HG03469 (cell line): Measurements from ENCODE around the gene TCEANC.
"Not testable (repeated sequence)": the region's sequence is repeated elsewhere in the genome, so short reads cannot be mapped to it uniquely, and the experiment has no call there.

Experiments
- ATAC-seq: cut with Tn5 transposase; IDR thresholded peaks from one replicate; pipeline ENCODE4 v1.9.1; 2021; ENCODE audit warnings: mild to moderate bottlenecking, moderate library complexity, moderate number of reproducible peaks; ENCODE audit not compliant: unreplicated experiment

Gene TCEANC

DNA sequence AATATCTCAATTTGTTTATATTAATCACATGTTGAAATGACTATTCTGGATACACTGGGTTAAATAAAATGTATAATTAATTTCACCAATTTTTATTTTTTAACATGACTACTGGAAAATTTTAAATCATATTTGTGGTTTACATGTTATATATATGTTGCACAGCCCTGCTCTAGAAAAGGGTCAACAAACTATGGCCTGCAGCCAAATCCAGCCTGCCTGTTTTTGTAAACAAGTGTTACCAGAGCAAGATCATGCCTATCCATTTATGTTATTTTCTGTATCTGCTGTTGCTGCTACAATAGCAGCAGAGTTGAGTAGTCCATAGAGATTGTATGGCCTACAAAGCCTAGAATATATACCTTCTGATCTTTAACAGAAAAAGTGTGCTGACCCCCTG lies 1.2 kb downstream of the TCEANC start:
- no peak for ATAC-seq

DNA sequence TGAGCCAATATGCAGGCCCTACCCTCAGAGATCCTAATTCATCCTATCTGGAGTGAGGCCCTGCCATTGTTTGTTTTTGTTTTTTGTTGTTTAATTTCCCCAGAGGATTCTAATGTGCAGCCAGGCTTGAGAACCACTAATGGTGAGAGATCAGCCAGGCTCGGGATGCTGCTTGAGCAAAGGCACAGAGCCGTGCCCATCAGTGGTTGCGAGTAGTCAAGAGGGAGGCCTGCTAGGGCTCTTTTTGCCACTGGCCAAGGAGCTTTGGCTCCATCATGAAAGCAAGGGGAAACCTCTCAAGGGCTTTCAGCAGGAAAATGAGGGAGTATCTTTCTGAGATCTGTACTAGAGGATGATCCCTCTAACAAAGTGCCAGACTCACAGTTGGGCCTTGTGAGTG lies 2.7 kb downstream of the TCEANC start:
- ATAC-seq, result no peak

DNA sequence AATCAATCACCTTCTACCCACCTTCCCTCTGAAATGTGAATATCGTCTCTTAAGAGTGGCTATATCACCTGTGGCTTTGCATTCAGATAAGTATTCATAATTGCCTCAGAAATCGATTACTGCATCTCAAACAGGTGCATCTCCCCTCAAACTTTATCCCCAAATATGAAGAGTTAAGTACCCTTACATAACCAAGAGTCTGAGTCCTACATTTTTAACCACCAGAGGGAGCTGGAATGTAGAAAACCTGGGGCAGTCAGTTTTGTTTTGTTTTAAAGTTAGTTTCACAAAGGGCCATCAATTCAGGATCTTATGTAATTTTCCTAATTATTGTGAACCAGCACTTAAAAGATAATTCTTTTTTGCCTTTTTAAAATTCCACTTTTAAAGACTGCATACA lies 5.7 kb downstream of the TCEANC start:
- no peak for ATAC-seq

DNA sequence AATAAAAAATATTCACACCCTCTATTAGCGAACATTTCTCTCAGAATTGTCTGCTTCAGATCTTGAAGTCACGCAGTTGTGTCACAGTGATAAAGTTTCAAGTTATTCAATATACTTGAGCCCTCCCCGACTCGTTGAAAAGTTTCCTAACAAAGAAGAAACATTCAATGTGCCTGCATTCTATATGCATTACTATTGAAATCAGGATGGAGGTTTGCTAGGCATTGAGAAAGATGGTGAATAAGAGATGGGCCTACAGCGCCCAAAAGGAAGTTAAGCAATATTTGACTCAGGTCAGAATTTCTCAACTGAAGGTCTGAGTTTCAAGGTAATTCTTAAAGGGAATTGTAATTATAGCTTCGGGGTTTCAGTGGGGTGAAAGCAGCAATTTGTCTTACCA lies 6.1 kb downstream of the TCEANC start:
- no peak for ATAC-seq

DNA sequence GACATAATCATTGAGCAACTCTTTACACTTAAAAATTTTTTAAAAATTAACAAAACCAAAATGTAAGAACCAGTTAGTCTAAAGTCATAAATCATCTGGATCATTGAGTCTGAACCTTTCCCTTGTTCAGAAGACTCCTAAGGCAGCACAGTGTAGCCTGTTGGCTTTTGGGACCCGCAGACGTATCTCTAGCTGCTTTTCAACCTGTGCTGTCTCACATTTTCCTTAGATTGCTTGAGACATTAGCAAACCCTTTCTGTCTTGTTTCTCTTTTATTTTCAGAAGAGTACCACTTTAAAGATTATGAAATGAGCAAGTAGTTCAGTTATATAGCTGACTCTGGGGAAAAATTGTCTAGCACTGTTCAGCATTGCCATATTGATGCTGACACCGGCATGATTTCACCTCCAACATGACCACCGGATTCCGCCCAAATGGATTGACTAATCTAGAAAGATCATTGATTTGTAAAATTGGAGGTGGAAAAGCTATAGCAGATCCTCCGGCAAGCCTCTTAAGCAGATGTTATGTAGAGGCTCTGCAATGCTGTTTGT lies 8.9 kb downstream of the TCEANC start:
- ATAC-seq, result no peak

DNA sequence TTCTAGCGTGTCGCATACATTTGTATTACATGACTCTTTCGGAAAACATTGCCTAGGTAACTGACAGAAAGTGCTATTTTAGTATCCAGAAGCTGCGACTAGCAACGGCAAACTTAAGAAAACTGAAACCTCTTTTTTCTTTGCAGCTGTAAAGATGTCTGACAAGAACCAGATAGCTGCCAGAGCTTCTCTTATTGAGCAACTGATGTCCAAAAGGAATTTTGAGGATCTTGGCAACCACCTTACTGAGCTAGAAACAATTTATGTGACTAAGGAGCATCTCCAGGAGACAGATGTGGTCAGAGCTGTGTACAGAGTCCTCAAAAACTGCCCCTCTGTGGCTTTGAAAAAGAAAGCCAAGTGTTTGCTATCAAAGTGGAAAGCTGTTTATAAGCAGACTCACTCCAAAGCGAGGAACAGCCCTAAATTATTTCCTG lies 9.4 kb downstream of the TCEANC start:
- no peak for ATAC-seq

- no peak for ATAC-seq
Measured at GRCh38 chrX:13664020-13664419, 11.1 kb downstream of the TCEANC start.

DNA sequence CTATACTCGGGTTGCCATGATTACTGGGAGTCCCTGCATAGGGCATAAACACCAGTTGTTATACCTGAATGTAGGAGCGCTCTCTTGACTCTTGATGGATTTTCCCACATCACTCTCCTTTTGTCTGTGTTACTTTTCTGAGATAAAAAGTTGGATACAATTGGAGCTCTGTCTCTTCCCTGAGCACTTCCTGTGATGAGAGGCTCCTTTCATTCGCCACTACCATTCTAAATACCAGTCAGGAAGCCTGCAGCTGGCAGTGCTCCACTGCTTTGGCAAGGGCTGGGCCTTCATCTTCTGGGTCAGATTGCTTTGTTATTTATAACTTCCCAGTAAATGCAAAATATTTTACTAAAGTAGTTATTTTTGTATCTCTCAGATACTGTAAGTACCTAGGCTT lies 13.9 kb downstream of the TCEANC start:
- ATAC-seq, result no peak

DNA sequence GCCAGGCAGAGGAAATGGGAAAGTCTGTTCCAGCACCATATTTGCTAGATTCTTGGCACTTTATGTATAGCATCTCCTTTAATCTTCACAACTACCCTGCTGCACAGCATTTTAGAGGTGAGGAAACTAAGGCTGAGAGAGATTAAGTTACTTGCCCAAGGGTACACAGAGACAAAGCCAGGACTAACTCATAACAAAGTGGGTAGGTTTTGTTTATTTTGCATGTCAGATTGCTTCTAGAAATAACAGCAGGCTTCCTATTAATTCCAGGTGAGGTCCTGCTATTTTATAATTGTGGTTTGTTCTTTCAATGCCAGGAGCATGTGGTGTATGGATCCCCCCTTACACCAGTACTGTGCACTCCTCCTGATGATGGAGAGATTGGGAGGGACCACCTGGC lies 15.0 kb downstream of the TCEANC start:
- no peak for ATAC-seq

DNA sequence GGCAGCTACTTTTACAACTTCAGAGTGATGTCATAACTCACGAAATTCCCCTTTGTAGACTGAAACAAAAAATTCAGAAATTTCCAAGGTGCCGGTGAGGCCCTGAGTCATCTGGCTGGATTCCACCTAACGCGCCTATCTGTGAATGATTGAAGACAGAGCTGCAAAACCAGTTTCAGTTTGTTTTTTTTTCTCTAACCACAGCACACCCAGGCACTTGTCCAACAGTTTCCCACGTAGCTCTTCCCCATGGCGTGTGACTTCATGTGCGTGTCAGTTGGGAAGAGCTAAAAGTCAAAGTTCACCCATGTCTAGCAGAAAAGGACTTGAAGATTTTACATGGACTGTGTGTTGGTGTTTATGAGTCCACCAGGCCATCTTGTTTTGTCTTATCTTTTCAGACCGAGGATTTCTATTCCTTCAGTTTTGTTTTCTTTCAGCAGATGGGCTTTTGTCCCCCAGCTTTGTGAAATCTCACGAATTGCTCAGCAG lies 16.4 kb downstream of the TCEANC start:
- peak; percentile 46 for ATAC-seq

- not testable (repeated sequence) for ATAC-seq
Measured at GRCh38 chrX:13669755-13670154, 16.8 kb downstream of the TCEANC start.

GRCh38 chrX:13670197-13670596 lies 17.3 kb downstream of the TCEANC start:
- ATAC-seq, result no peak

- no peak for ATAC-seq
Measured at GRCh38 chrX:13673016-13673415, 20.1 kb downstream of the TCEANC start.

- no peak for ATAC-seq
Measured at GRCh38 chrX:13676885-13677284, 23.9 kb downstream of the TCEANC start.

GRCh38 chrX:13679700-13680099 lies 26.8 kb downstream of the TCEANC start:
- not testable (repeated sequence) for ATAC-seq

DNA sequence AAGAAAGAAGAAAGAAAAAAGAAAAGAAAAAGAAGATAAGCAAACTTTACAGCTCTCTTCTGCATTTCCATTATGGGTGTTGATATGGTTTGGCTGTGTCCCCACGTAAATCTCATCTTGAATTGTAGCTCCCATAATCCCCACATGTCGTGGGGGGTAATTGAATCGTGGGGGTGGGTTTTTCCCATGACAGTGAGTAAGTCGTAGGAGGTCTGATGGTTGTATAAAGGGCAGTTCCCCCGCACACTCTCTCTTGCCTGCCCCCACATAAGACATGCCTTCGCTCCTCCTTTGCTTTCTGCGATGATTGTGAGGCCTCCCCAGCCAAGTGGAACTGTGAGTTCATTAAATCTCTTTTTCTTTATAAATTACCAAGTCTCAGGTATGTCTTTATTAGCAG lies 28.7 kb downstream of the TCEANC start:
- ATAC-seq, result no peak

DNA sequence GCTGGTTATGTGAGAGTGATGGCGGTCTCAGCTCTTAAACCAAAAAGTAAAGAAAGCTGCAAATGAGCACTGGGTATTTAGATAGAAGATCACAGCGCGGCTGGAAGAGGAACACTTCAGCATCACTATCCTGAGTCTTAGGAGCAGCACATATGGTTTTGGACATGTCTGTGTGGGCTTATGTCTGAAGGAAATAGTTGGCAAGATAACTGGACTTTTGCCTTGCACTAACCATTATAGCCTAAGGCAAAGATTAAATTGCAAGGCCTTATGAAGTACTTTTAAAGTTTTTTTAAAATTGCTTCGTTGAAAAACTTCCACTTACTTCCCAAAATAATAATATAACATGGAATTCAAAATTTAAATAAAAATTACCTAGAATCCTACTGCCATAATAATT lies 31.4 kb downstream of the TCEANC start:
- no peak for ATAC-seq

- no peak for ATAC-seq
Measured at GRCh38 chrX:13685126-13685763, 32.3 kb downstream of the TCEANC start.

DNA sequence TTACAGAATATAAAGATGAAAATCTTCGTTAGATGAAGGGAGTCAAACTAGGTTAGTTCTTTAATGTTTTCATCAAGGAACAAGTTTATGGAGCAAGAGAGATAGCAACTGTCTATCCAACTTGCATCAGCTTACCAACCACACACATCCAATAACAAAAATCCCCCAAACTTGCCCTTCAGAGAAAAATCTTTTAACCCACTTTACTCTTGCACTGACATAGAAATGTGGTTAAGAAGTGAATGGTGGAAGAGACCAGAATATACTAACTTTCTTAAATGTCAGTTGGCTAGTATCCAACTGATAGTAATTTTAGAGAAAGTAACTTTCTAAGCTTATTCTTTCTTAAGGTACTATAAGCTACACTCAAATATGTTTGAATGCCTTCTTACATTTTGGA lies 34.3 kb downstream of the TCEANC start:
- no peak for ATAC-seq

GRCh38 chrX:13688384-13688957 lies 35.5 kb downstream of the TCEANC start:
- no peak for ATAC-seq

DNA sequence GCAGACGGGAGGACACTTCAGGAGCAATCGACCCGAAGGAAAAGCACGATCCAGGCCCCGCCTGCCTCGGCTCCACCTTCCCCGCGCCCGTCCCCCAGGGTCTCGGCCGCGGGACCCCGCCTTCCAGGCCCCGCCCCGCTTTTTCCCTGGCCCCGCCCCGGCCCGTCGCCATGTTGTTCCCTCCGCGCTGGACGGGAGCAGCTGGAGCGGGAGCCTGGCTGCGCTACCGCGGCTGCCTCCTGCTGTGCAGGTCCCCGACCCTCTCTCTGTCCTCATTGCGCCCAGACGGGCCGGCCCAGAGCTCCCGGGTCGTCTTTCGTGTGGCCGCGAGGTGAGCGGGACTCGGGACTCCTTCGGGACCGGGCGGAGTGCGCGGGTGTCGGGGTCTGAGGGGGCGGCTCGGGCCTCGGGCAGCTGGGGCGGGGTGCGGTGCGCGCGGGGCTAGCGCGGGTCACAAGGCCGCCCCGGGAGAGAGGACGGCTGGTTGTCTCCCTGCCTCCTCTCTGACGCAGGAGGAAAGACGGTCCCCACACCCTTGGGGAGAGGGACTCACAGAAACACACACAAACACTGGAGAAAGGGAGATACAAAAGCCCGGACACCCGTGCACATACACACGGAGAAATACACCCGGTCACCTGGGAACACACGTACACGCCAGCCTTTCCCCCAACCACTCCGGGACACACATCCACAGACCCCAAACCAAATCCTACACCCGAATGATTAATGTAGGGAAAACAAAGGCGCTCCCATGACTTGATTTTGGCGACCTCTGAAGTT lies 36.2 kb downstream of the TCEANC start, which contains the start of gene RAB9A:
RAB9A (plus strand) TSS at position 171 of the 783 bp plus-strand sequence. CDS start 19,619 bp downstream, outside the sequence.
- no peak for ATAC-seq
